DOHH2 (cell line): ENCODE results near the gene XK.

Experiments
- CTCF ChIP-seq: fragments of 200-600 bp; sonication (generic); IDR thresholded peaks from one replicate; pipeline ENCODE4 v1.5.1; 2014; ENCODE audit warnings: antibody characterized with exemption, mild to moderate bottlenecking, low read depth, low read length; ENCODE audit not compliant: poor library complexity, severe bottlenecking
- EZH2phosphoT487 ChIP-seq: fragments of 200-600 bp; sonication (generic); IDR thresholded peaks from 2 replicates; pipeline ENCODE4 v1.6.1; 2017; ENCODE audit warnings: borderline replicate concordance, mild to moderate bottlenecking, antibody characterized with exemption, low read length, moderate library complexity, mixed read lengths

- TF ChIP-seq CTCF, result no peak
- TF ChIP-seq EZH2phosphoT487, result no peak
These were observed 47.5 kb upstream of the XK start for GRCh38 chrX:37638047-37638446.
